Transverse colon (tissue), 3 donors: ENCODE measurements around the gene NR1H2.

ENCODE experiments used
- EP300 ChIP-seq: sonication (generic); formaldehyde crosslinking; IDR thresholded peaks from one replicate; pipeline ENCODE4 v1.6.1; 2017; ENCODE audit warnings: antibody characterized with exemption, low read depth
- TF ChIP-seq, protein P1 (sequence below), 5 experiments: fragments of 200-600 bp in 3 of 5; fragments of 450-650 bp in 2 of 5; sonication (generic) in 3 of 5; IDR thresholded peaks; 1 replicate in 2 of 5; 2 replicates in 3 of 5; pipeline ENCODE4 v1.5.1; 2016 to 2017; ENCODE audit warnings: antibody characterized with exemption in 5 of 5, inconsistent platforms in 3 of 5, mild to moderate bottlenecking in 2 of 5, moderate library complexity in 1 of 5

DNA sequence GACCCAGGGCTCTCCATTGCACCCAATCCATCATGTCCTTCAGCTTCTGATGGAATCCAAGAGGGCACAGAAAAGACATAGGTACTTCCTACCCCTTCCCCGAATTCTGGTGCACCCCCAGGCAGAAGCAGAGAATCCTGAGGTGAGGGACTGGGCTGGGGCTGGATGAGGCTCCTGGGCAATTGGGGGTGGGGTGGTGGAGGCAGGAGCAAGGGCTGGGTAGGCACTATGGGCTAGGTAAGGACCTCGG lies 44.3 kb upstream of the NR1H2 start:
- TF ChIP-seq, protein P1, sequence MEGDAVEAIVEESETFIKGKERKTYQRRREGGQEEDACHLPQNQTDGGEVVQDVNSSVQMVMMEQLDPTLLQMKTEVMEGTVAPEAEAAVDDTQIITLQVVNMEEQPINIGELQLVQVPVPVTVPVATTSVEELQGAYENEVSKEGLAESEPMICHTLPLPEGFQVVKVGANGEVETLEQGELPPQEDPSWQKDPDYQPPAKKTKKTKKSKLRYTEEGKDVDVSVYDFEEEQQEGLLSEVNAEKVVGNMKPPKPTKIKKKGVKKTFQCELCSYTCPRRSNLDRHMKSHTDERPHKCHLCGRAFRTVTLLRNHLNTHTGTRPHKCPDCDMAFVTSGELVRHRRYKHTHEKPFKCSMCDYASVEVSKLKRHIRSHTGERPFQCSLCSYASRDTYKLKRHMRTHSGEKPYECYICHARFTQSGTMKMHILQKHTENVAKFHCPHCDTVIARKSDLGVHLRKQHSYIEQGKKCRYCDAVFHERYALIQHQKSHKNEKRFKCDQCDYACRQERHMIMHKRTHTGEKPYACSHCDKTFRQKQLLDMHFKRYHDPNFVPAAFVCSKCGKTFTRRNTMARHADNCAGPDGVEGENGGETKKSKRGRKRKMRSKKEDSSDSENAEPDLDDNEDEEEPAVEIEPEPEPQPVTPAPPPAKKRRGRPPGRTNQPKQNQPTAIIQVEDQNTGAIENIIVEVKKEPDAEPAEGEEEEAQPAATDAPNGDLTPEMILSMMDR (IDR thresholded peaks at IDR 0.05): no peak
- TF ChIP-seq EP300: no peak
